ENCODE data around the gene UVRAG. TPM values are rescaled to one million over a fixed set of nuclear protein-coding genes. Genes with fewer than 3 reads are reported as not detected.

Gene UVRAG
- polyA plus RNA-seq, 1 experiment = 8.2 TPM

DNA sequence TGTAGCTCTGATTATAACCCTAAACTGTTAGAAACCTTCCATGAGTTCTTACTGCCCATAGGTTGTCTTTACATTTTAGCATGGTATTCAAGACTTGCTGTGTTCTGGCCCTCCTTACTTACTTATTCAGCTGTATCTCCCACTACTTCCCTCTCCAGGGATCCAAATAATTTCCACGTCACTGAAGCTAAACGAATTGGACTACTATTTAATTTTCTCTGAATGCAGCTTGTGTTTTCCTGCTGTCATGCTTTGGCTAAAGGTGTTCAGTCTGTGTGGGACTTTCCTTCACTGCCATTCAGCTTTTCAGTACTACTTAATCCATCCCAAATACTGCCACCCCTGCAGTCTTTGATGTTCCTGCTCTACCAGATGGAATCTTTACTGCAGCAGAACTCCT is 88.3 kb downstream of the UVRAG start:
- CTCF ChIA-PET = interaction anchor here (1.2 to 13.6 kb wide), 2 partner anchors 235 to 416 kb away, joined by 3 to 111 read pairs; no protein-coding TSS in a partner anchor
- no peak for DNase-seq (ENCODE audit: low read depth)
- TF ChIP-seq, protein P1, sequence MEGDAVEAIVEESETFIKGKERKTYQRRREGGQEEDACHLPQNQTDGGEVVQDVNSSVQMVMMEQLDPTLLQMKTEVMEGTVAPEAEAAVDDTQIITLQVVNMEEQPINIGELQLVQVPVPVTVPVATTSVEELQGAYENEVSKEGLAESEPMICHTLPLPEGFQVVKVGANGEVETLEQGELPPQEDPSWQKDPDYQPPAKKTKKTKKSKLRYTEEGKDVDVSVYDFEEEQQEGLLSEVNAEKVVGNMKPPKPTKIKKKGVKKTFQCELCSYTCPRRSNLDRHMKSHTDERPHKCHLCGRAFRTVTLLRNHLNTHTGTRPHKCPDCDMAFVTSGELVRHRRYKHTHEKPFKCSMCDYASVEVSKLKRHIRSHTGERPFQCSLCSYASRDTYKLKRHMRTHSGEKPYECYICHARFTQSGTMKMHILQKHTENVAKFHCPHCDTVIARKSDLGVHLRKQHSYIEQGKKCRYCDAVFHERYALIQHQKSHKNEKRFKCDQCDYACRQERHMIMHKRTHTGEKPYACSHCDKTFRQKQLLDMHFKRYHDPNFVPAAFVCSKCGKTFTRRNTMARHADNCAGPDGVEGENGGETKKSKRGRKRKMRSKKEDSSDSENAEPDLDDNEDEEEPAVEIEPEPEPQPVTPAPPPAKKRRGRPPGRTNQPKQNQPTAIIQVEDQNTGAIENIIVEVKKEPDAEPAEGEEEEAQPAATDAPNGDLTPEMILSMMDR (IDR thresholded peaks at IDR 0.05; ENCODE audit: insufficient read depth, low read depth, low read length) = no peak
- Histone ChIP-seq H3K36me3 (ENCODE audit: control insufficient read depth, insufficient read depth, low read length) (no peaks in the 10 kb centered on the region), H3K4me3 (ENCODE audit: low read depth, low read length) (no peak overlapping the region), H3K27me3 (ENCODE audit: control insufficient read depth, insufficient read depth, low read length) (no peaks in the 10 kb centered on the region)
- POLR2A ChIA-PET = no interaction called here

DNA sequence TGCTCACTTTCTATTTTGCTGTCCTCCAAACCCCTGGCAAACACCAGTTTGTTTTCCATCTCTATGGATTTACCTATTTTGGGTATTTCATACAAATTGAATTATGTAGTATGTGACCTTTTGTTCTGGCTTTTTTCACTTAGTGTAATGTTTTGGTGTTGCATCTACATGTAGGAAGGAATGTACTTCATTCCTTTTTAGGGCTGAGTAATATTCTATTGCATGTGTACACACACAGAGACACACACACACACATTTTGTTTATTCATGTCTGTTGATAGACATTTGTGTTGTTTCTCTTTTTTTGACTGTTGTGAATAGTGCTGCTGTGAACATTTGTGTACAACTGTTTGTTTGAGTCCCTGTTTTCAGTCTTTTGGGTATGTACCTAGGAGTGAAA is 90.4 kb downstream of the UVRAG start:
- no peak for DNase-seq (ENCODE audit: low read depth)
- Histone ChIP-seq H3K36me3 (ENCODE audit: control insufficient read depth, insufficient read depth, low read length) (no peaks in the 10 kb centered on the region), H3K4me3 (ENCODE audit: low read depth, low read length) (no peak overlapping the region), H3K27me3 (ENCODE audit: control insufficient read depth, insufficient read depth, low read length) (no peaks in the 10 kb centered on the region)
- ChIA-PET POLR2A (no interaction called here), CTCF (no interaction called here)
- TF ChIP-seq, protein P1 (IDR thresholded peaks at IDR 0.05; ENCODE audit: insufficient read depth, low read depth, low read length) = no peak

DNA sequence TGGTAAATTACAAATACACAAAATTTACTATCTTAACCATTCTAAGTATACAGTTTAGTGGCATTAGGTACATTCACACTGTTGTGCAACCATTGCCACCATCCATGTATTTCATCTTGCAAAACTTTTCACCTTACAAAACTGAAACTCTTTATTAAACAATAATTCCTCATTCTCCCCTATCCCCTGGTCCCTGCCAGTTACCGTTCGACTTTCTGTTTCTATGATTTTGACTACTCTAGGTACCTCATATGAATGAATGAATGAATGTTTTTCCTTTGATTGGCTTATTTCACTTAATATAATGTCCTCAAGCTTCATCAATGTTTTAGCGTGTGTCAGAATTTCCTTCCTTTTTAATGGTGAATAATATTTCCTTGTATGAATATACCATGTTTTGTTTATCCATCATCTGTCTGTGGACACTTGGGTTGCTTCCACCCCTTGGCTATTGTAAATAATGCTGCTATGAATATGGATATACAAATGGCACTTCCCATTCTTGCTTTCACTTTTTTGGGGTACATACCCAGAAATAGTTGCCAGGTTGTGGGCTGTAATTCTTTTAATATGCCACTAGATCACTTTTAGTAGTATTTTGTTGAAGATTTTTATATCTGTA is 93.0 kb downstream of the UVRAG start:
- TF ChIP-seq, protein P1 (IDR thresholded peaks at IDR 0.05; ENCODE audit: insufficient read depth, low read depth, low read length) = no peak
- no peaks in the 10 kb centered on the region for H3K27me3 ChIP-seq (ENCODE audit: control insufficient read depth, insufficient read depth, low read length)
- H3K4me3 ChIP-seq (ENCODE audit: low read depth, low read length) = no peak overlapping the region
- ChIA-PET CTCF (no interaction called here), POLR2A (no interaction called here)
- no peaks in the 10 kb centered on the region for H3K36me3 ChIP-seq (ENCODE audit: control insufficient read depth, insufficient read depth, low read length)
- DNase-seq (ENCODE audit: low read depth) = no peak

DNA sequence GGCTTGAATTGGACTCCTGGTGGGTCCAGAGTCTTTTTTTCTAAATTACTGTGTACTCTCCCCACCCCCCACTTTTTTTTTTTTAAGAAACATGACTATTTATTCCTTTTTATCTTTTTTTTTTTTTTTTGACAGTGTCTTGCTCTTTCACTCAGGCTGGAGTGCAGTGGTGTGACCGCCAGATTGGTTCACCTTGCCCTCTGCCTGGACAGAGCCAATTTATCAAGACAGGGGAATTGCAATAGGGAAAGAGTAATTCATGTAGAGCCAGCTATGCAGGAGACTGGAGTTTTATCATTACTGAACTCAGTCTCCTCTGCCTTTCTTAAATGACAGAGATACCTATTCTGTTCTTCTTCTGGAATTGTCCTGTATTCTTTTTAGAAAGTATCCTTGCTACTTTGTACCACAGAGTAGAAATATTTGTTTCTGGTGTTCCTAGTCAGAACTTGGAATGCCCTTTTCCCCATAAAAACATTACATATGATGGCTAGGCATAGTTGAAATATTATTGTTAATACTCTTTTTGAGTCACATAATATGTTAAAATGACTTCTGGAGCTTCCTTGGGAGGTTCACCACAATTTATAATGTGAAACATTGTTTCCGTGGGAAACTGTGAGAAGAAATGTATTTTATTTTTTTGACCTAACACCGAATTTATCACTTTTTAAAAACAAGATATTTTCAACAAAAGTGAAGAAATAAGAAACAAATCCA is 95.6 kb downstream of the UVRAG start:
- no peak for DNase-seq (ENCODE audit: low read depth)
- Histone ChIP-seq H3K36me3 (ENCODE audit: control insufficient read depth, insufficient read depth, low read length) (no peaks in the 10 kb centered on the region), H3K27me3 (ENCODE audit: control insufficient read depth, insufficient read depth, low read length) (no peaks in the 10 kb centered on the region), H3K4me3 (ENCODE audit: low read depth, low read length) (no peak overlapping the region)
- TF ChIP-seq, protein P1 (IDR thresholded peaks at IDR 0.05; ENCODE audit: insufficient read depth, low read depth, low read length) = no peak
- POLR2A ChIA-PET = no interaction called here
- CTCF ChIA-PET = interaction anchor here (0.5 kb wide), 1 partner anchor 240 kb away, joined by 3 read pairs; no protein-coding TSS in a partner anchor

DNA sequence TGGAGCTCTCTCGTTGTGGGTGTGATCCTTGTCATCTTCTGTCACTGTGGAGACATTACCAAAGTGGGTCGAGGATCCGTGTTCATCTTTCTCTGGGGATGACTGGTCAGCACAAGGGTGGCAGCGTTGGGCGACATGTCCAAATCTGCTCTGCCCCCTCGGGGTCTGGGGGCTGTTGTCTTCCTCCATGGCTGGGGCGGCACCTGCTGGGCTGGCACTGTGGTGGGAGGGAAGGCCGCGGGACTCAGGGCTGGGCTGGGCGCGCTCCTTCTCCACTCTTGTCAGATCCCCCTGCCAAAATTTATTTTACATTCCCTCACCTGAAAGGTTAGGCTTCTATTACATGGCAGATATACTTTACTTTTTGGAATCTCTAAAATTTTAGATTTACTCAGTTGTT is 96.4 kb downstream of the UVRAG start:
- Histone ChIP-seq H3K36me3 (ENCODE audit: control insufficient read depth, insufficient read depth, low read length) (no peaks in the 10 kb centered on the region), H3K4me3 (ENCODE audit: low read depth, low read length) (no peak overlapping the region), H3K27me3 (ENCODE audit: control insufficient read depth, insufficient read depth, low read length) (no peaks in the 10 kb centered on the region)
- CTCF ChIA-PET = no interaction called here
- TF ChIP-seq, protein P1 (IDR thresholded peaks at IDR 0.05; ENCODE audit: insufficient read depth, low read depth, low read length) = no peak
- DNase-seq (ENCODE audit: low read depth) = no peak
- POLR2A ChIA-PET = no interaction called here

Measured in BJ (cell line).